DND-41 (cell line): ENCODE data around the gene PLCG1.

Source experiments
- ATAC-seq: fragments of 200-7000 bp; cut with Tn5 transposase; 3 replicates; pipeline ENCODE4 v1.9.1; 2021; ENCODE audit warnings: low read depth; ENCODE audit not compliant: insufficient read depth
- DNase-seq: peaks from one replicate; pipeline ENCODE4 v3.0.0-alpha.2; 2020
- H2AFZ ChIP-seq: 2 replicates; pipeline ENCODE4 v1.6.0; 2012; ENCODE audit warnings: low read depth, low read length
- H3K27ac ChIP-seq: 2 replicates; pipeline ENCODE4 v1.5.1; 2012; ENCODE audit warnings: low read length, inconsistent platforms
- H3K27me3 ChIP-seq: fragments of 200-600 bp; sonication (generic); 2 replicates; pipeline ENCODE4 v1.6.0; 2012; ENCODE audit warnings: low read length, mild to moderate bottlenecking, inconsistent platforms; ENCODE audit not compliant: insufficient read depth, poor library complexity
- H3K36me3 ChIP-seq: 2 replicates; pipeline ENCODE4 v1.5.1; 2012; ENCODE audit warnings: low read length, inconsistent platforms; ENCODE audit not compliant: insufficient read depth
- H3K4me1 ChIP-seq: 2 replicates; pipeline ENCODE4 v1.5.1; 2012; ENCODE audit warnings: mild to moderate bottlenecking, low read length; ENCODE audit not compliant: insufficient read depth
- H3K4me2 ChIP-seq: 2 replicates; pipeline ENCODE4 v1.6.0; 2012; ENCODE audit warnings: mild to moderate bottlenecking, moderate library complexity, low read length, inconsistent platforms; ENCODE audit not compliant: insufficient read depth
- H3K4me3 ChIP-seq, 2 experiments: fragments of 200-600 bp in 1 of 2; shearing (Covaris generic) in 1 of 2; 2 replicates each; pipeline ENCODE4 v1.5.1; 2012 to 2016; ENCODE audit warnings: inconsistent platforms in 2 of 2, low read length in 2 of 2, mild to moderate bottlenecking in 2 of 2, low read depth in 1 of 2, moderate library complexity in 1 of 2
- H3K79me2 ChIP-seq: 2 replicates; pipeline ENCODE4 v1.6.0; 2012; ENCODE audit warnings: low read length, inconsistent platforms; ENCODE audit not compliant: insufficient read depth
- H3K9ac ChIP-seq: 2 replicates; pipeline ENCODE4 v1.6.0; 2012; ENCODE audit warnings: low read depth, mild to moderate bottlenecking, inconsistent platforms, low read length, moderate library complexity
- H3K9me3 ChIP-seq: 2 replicates; pipeline ENCODE4 v1.5.1; 2012; ENCODE audit warnings: low read length, moderate library complexity, mild to moderate bottlenecking, inconsistent platforms; ENCODE audit not compliant: insufficient read depth, severe bottlenecking
- H4K20me1 ChIP-seq: 2 replicates; pipeline ENCODE4 v1.6.0; 2012; ENCODE audit warnings: low read length; ENCODE audit not compliant: insufficient read depth
- CTCF ChIP-seq: IDR thresholded peaks from 2 replicates; pipeline ENCODE4 v1.5.1; 2012; ENCODE audit warnings: borderline replicate concordance, low read length, moderate library complexity, mild to moderate bottlenecking; ENCODE audit not compliant: poor library complexity, severe bottlenecking; ENCODE audit errors: extremely low read depth
- EZH2 ChIP-seq: IDR thresholded peaks from 3 replicates; pipeline ENCODE4 v1.6.1; 2012; ENCODE audit warnings: borderline replicate concordance, low read depth, mild to moderate bottlenecking, moderate library complexity, low read length, inconsistent platforms; ENCODE audit not compliant: severe bottlenecking

Gene PLCG1

GRCh38 chr20:41196653-41197225 lies 59.4 kb downstream of the PLCG1 start:
- Histone ChIP-seq H3K4me1 (no peaks in the 10 kb centered on the region), H3K4me3 (no peak overlapping the region), H2AFZ (no peak overlapping the region), H4K20me1 (no peaks in the 10 kb centered on the region), H3K27me3 (no peaks in the 10 kb centered on the region), H3K9ac (no peak overlapping the region), H3K36me3 (peaks cover 4% of the 10 kb centered on the region; the same call in 1 of the 2 replicates), H3K27ac (no peak overlapping the region), H3K9me3 (peaks cover 17% of the 10 kb centered on the region), H3K79me2 (no peaks in the 10 kb centered on the region), H3K4me2 (no peak overlapping the region)
- TF ChIP-seq CTCF (no peak), EZH2 (no peak)
- ATAC-seq: no peak
- no peak for DNase-seq

DNA sequence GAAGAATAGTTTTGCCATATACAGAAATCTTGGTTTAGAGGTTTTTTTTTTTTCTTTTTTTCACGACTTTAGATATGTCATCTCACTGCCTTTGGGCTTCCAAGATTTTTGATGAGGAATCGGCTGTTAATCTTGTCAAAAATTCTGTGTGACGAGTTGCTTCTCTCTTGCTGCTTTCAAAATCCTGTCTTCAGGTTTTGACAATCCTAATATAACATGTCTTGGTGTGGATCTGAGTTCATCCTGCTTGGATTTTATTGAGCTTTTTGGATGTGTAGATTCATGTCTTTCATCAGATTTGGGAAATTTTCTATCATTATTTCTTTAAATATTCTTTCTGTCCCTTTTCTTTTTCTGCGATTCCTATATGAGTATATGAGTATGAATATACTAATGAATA lies 61.1 kb downstream of the PLCG1 start:
- no peaks in the 10 kb centered on the region for H3K4me1 ChIP-seq
- TF ChIP-seq CTCF (no peak), EZH2 (no peak)
- H4K20me1 ChIP-seq: no peaks in the 10 kb centered on the region
- no peak overlapping the region for H2AFZ ChIP-seq
- DNase-seq (no peak), ATAC-seq (no peak)
- no peaks in the 10 kb centered on the region for H3K79me2 ChIP-seq
- no peak overlapping the region for H3K27ac ChIP-seq
- H3K9ac ChIP-seq: no peak overlapping the region
- peaks cover 10% of the 10 kb centered on the region for H3K36me3 ChIP-seq
- no peaks in the 10 kb centered on the region for H3K27me3 ChIP-seq
- H3K9me3 ChIP-seq: peaks cover 9% of the 10 kb centered on the region
- no peak overlapping the region for H3K4me2 ChIP-seq
- H3K4me3 ChIP-seq: no peak overlapping the region

DNA sequence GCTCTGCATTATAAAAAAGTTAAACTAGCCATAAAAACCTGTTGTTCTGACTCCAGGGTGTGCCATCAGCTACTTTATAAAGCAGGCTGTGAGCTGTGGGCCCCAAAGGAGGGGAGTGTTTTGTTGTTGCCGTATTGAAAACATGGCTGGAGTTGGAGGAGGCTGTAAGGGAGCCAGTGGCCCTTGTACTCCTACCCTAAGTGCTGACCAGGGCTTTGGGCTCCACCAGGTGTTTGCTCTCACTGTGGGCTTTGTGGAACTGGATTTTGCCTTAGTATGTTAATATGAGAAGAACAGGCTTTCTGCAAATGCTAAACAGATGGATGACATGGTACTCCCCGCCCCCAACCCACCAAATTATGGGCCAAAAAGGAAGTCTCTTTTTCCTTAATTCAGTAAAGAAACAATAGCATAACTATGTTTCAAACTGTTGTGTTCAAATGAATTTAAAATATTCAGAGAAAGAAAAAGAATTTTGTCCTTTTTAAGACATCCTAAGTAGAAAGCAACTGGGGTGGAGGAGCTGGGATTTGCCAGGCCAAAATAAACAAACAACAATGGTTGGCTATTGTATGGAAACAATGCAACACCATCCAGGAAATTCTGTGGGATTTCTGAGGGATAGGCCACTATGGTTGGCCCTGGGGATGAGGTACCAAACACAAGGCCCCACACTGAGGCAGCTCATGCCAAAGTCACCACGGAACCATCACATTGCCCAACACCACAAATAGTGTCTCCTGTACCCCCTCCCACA lies 63.3 kb downstream of the PLCG1 start:
- no peak overlapping the region for H3K4me2 ChIP-seq
- H3K9me3 ChIP-seq: peaks cover 9% of the 10 kb centered on the region
- no peaks in the 10 kb centered on the region for H3K79me2 ChIP-seq
- H3K36me3 ChIP-seq: peaks cover 24% of the 10 kb centered on the region
- H3K4me3 ChIP-seq: no peak overlapping the region
- no peak overlapping the region for H3K27ac ChIP-seq
- H4K20me1 ChIP-seq: no peaks in the 10 kb centered on the region
- no peaks in the 10 kb centered on the region for H3K4me1 ChIP-seq
- H3K27me3 ChIP-seq: no peaks in the 10 kb centered on the region
- DNase-seq (no peak), ATAC-seq (no peak)
- no peak overlapping the region for H2AFZ ChIP-seq
- TF ChIP-seq CTCF (no peak), EZH2 (no peak)
- no peak overlapping the region for H3K9ac ChIP-seq

DNA sequence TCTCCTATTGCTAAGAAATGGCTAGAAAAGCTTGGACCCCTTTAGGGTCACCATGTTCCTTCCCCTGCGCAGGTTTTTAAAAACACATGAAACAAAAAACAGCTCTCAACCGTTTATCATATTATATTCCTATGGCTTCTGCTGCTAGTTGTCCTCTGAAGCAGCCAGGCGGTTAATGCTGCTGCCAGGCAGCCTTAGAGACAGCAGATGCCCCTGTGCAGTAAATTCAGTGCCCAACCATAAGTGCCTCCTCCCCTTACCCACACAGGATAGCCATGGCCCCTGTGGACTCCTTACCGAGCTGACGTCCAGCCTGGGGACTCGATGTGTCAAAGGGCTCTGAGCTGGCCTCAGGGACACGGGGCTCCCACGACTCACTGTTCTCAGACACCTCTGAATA lies 64.4 kb downstream of the PLCG1 start:
- no peak for DNase-seq
- Histone ChIP-seq H3K27me3 (no peaks in the 10 kb centered on the region), H3K4me3 (no peak overlapping the region), H3K9me3 (peaks cover 9% of the 10 kb centered on the region), H3K4me2 (no peak overlapping the region), H3K79me2 (no peaks in the 10 kb centered on the region), H3K4me1 (no peaks in the 10 kb centered on the region), H3K9ac (no peak overlapping the region), H4K20me1 (no peaks in the 10 kb centered on the region), H3K27ac (no peak overlapping the region), H2AFZ (no peak overlapping the region), H3K36me3 (peaks cover 24% of the 10 kb centered on the region)
- no peak for TF ChIP-seq CTCF
- TF ChIP-seq EZH2: no peak
- no peak for ATAC-seq
